Mesenchymal stem cell (in vitro differentiated cells and primary cell): ENCODE measurements around the gene ARAP3.

ENCODE experiments used
- DNase-seq: peaks from one replicate; pipeline ENCODE4 v3.0.0-alpha.2; 2013
- H2AFZ ChIP-seq: one replicate; pipeline ENCODE4 v1.6.1; 2013; ENCODE audit warnings: low read depth, mild to moderate bottlenecking, control low read depth, inconsistent platforms, low read length, moderate library complexity
- H2AK5ac ChIP-seq: 2 replicates; pipeline ENCODE4 v1.6.1; 2013; ENCODE audit warnings: low read length, moderate library complexity, mild to moderate bottlenecking, inconsistent platforms; ENCODE audit not compliant: severe bottlenecking
- H2BK120ac ChIP-seq: one replicate; pipeline ENCODE4 v1.6.1; 2013; ENCODE audit warnings: low read depth, mild to moderate bottlenecking, inconsistent platforms, low read length, moderate library complexity
- H2BK12ac ChIP-seq, 2 experiments: one replicate each; pipeline ENCODE4 v1.6.1; 2013; ENCODE audit warnings: inconsistent platforms in 2 of 2, low read length in 2 of 2, mild to moderate bottlenecking in 2 of 2, moderate library complexity in 2 of 2, control low read depth in 1 of 2
- H2BK15ac ChIP-seq: one replicate; pipeline ENCODE4 v1.6.1; 2013; ENCODE audit warnings: mild to moderate bottlenecking, low read depth, inconsistent platforms; ENCODE audit not compliant: poor library complexity, severe bottlenecking
- H2BK5ac ChIP-seq: 2 replicates; pipeline ENCODE4 v1.6.1; 2013; ENCODE audit warnings: low read depth, mild to moderate bottlenecking, low read length, control low read depth, inconsistent platforms; ENCODE audit not compliant: poor library complexity, severe bottlenecking
- H3K14ac ChIP-seq, 2 experiments: one replicate each; pipeline ENCODE4 v1.6.1; 2013; ENCODE audit warnings: inconsistent platforms in 2 of 2, low read length in 2 of 2, control low read depth in 1 of 2, mild to moderate bottlenecking in 1 of 2, moderate library complexity in 1 of 2
- H3K18ac ChIP-seq, 2 experiments: one replicate each; pipeline ENCODE4 v1.6.1; 2013; ENCODE audit warnings: inconsistent platforms in 2 of 2, low read length in 2 of 2, control low read depth in 1 of 2, low read depth in 1 of 2, mild to moderate bottlenecking in 1 of 2
- H3K23ac ChIP-seq, 2 experiments: one replicate each; pipeline ENCODE4 v1.6.1; 2013; ENCODE audit warnings: inconsistent platforms in 2 of 2, low read length in 2 of 2, mild to moderate bottlenecking in 2 of 2, moderate library complexity in 2 of 2, control low read depth in 1 of 2
- H3K27ac ChIP-seq: 2 replicates; pipeline ENCODE4 v1.5.1; 2013; ENCODE audit warnings: mild to moderate bottlenecking, moderate library complexity, low read length, control low read depth, inconsistent platforms; ENCODE audit not compliant: poor library complexity, severe bottlenecking
- H3K27me3 ChIP-seq, 2 experiments: 2 replicates each; pipeline versions ENCODE4 v1.6.1 to v1.7.0; 2013; ENCODE audit warnings: low read length in 2 of 2, mild to moderate bottlenecking in 2 of 2, moderate library complexity in 2 of 2, control low read depth in 1 of 2, inconsistent platforms in 1 of 2; ENCODE audit not compliant: control insufficient read depth in 1 of 2, insufficient read depth in 1 of 2
- H3K36me3 ChIP-seq, 2 experiments: 2 replicates each; pipeline versions ENCODE4 v1.6.1 to v1.7.0; 2013; ENCODE audit warnings: low read length in 2 of 2, control low read depth in 1 of 2, inconsistent platforms in 1 of 2, low read depth in 1 of 2, mild to moderate bottlenecking in 1 of 2; ENCODE audit not compliant: insufficient read depth in 2 of 2, control insufficient read depth in 1 of 2
- H3K4ac ChIP-seq, 2 experiments: one replicate each; pipeline ENCODE4 v1.6.1; 2013; ENCODE audit warnings: inconsistent platforms in 2 of 2, low read length in 2 of 2, mild to moderate bottlenecking in 2 of 2, moderate library complexity in 2 of 2, control low read depth in 1 of 2, low read depth in 1 of 2
- H3K4me1 ChIP-seq: 2 replicates; pipeline ENCODE4 v1.6.1; 2013; ENCODE audit warnings: low read depth, low read length, control low read depth; ENCODE audit not compliant: control insufficient read depth, insufficient read depth
- H3K4me2 ChIP-seq: 2 replicates; pipeline ENCODE4 v1.6.1; 2013; ENCODE audit warnings: low read length, mild to moderate bottlenecking, inconsistent platforms; ENCODE audit not compliant: poor library complexity, severe bottlenecking
- H3K4me3 ChIP-seq, 2 experiments: 2 replicates each; pipeline versions ENCODE4 v1.5.1 to v1.7.0; 2013; ENCODE audit warnings: low read length in 2 of 2, mild to moderate bottlenecking in 2 of 2, control low read depth in 1 of 2, low read depth in 1 of 2; ENCODE audit not compliant: insufficient read depth in 1 of 2
- H3K79me1 ChIP-seq: replicated peaks from 2 replicates; pipeline ENCODE4 v1.6.1; 2013; ENCODE audit warnings: mild to moderate bottlenecking, control low read depth, low read length, inconsistent platforms; ENCODE audit not compliant: poor library complexity, severe bottlenecking
- H3K9ac ChIP-seq: 2 replicates; pipeline ENCODE4 v1.7.0; 2013; ENCODE audit warnings: mild to moderate bottlenecking, low read length, moderate library complexity
- H3K9me3 ChIP-seq: 2 replicates; pipeline ENCODE4 v1.7.0; 2013; ENCODE audit warnings: mild to moderate bottlenecking, low read length; ENCODE audit not compliant: control insufficient read depth
- H4K8ac ChIP-seq: one replicate; pipeline ENCODE4 v1.6.1; 2013; ENCODE audit warnings: inconsistent platforms, mild to moderate bottlenecking, low read length, moderate library complexity
- H4K91ac ChIP-seq: one replicate; pipeline ENCODE4 v1.6.1; 2013; ENCODE audit warnings: mild to moderate bottlenecking, low read length, inconsistent platforms
- WGBS: methylation state at CpG from one replicate; pipeline ENCODE4 v1.1.7; 2013; ENCODE audit warnings: mixed read lengths; 5-methylcytosine and 5-hydroxymethylcytosine counted together

The ARAP3 gene

DNA sequence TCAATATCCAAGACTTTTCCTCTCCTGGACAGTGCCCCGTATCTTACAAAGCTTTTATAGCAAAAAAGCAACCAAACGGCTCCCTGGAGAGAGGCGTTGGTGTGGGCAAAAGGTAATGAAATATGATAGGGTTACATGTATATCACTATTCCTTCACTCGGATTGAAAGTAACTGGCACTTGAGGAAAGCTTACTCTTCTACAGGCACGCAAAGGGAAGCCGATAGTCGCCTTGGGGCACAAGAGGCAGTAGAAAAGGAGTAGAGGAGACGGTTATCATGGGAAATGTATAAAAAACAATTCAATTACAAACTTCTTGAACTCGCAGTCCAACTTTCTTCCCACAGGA, 64.4 kb downstream of the ARAP3 start:
- H3K4me3 ChIP-seq, result peak overlapping the region in 1 of 2 experiments; percentile 93
- H4K8ac ChIP-seq, result peak overlapping the region; percentile 7
- no peaks in the 10 kb centered on the region for H3K27me3 ChIP-seq
- WGBS, result 60% methylated on average over 1 of the region's 9 CpGs
- no peak overlapping the region for H2BK120ac ChIP-seq
- no peak overlapping the region for H2BK12ac ChIP-seq
- peaks cover 2% of the 10 kb centered on the region for H3K79me1 ChIP-seq
- no peaks in the 10 kb centered on the region for H3K4me1 ChIP-seq
- no peak overlapping the region for H3K23ac ChIP-seq
- H3K14ac ChIP-seq, result no peak overlapping the region
- peak overlapping the region; percentile 91 for H3K9ac ChIP-seq
- H2BK5ac ChIP-seq, result no peak overlapping the region
- peak overlapping the region; percentile 70 for H3K4me2 ChIP-seq
- peak; percentile 44 for DNase-seq
- H3K18ac ChIP-seq, result no peak overlapping the region
- H3K9me3 ChIP-seq, result no peaks in the 10 kb centered on the region
- no peak overlapping the region for H3K4ac ChIP-seq
- H2AK5ac ChIP-seq, result no peak overlapping the region
- H3K36me3 ChIP-seq, result peaks cover 10 to 28% of the 10 kb centered on the region in 2 experiments
- H2AFZ ChIP-seq, result no peak overlapping the region
- H3K27ac ChIP-seq, result peak overlapping the region; percentile 24
- no peak overlapping the region for H2BK15ac ChIP-seq
- no peak overlapping the region for H4K91ac ChIP-seq

DNA sequence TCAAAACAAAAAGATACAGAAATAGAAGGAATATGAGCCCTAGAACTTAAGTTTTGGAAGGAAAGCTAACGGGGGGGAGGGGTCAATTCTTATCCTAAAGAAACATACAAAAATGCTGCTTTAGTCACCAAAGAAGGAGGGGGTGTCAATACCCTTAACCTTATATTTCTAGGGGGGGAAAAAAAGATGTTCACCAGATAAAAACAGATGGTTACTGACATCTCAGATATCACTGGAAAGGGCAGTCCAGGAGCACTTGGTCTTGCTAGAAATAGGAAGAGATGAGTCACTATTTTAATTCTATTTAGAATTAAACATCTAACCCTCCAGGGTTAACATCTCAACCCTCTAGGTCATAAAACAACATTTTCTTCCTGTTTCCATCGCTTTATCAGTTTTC, 64.9 kb downstream of the ARAP3 start:
- WGBS, result no CpG with 5 or more reads among the region's 2 CpGs
- no peak overlapping the region for H2BK5ac ChIP-seq
- no peak overlapping the region for H2BK12ac ChIP-seq
- H3K9ac ChIP-seq, result peak overlapping the region; percentile 91
- no peaks in the 10 kb centered on the region for H3K9me3 ChIP-seq
- H3K18ac ChIP-seq, result no peak overlapping the region
- H4K8ac ChIP-seq, result no peak overlapping the region
- H3K14ac ChIP-seq, result no peak overlapping the region
- H3K36me3 ChIP-seq, result peaks cover 9 to 23% of the 10 kb centered on the region in 2 experiments
- H3K27ac ChIP-seq, result peak overlapping the region; percentile 23
- H3K23ac ChIP-seq, result no peak overlapping the region
- H3K4me3 ChIP-seq, result peak overlapping the region in 1 of 2 experiments; percentile 93
- no peak overlapping the region for H2BK120ac ChIP-seq
- H2AK5ac ChIP-seq, result no peak overlapping the region
- no peak overlapping the region for H2BK15ac ChIP-seq
- H3K27me3 ChIP-seq, result no peaks in the 10 kb centered on the region
- H3K4me1 ChIP-seq, result no peaks in the 10 kb centered on the region
- peaks cover 3% of the 10 kb centered on the region for H3K79me1 ChIP-seq
- H3K4ac ChIP-seq, result no peak overlapping the region
- no peak overlapping the region for H4K91ac ChIP-seq
- H3K4me2 ChIP-seq, result no peak overlapping the region
- peak; percentile 22 for DNase-seq
- no peak overlapping the region for H2AFZ ChIP-seq

DNA sequence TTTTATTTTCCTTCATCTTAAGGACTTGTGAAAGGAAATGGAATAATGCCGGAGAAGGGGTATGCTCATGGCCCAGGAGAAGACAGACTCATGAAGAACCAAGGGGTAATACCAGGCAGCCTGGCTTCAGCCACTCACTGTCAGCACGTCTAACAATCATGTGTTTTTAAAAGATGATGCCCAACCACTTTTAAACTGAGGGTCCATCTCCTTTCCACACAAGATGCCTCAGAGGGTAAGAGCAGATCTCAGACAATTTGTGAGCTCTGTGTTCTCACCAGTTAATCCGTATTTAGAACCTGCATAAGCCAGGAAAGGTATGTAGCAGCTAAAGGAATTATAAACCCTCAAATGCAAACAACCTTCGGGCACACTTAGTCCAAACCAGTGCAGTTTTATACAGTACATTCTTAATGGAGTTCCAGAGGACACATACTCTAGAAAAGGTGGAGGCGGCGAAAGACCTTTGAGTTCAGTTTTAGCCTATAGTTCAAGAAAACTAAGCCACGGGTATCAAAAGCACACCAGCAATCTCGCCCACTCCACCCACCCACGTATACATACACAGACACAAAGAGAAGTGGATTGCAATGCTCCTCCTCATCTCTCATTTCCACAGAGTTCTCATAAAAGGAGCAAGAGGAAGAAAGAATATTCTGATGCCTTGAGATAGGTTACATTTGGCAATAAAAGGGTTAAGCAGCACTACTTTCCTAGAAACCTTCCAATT, 65.9 kb downstream of the ARAP3 start:
- Histone ChIP-seq H3K23ac (no peak overlapping the region), H2BK120ac (no peak overlapping the region), H3K79me1 (peaks cover 6% of the 10 kb centered on the region), H3K18ac (no peak overlapping the region), H4K91ac (no peak overlapping the region), H3K4me2 (no peak overlapping the region), H3K27ac (no peak overlapping the region), H3K4me1 (no peaks in the 10 kb centered on the region), H3K9me3 (no peaks in the 10 kb centered on the region), H3K27me3 (no peaks in the 10 kb centered on the region), H2BK12ac (no peak overlapping the region), H2BK5ac (no peak overlapping the region), H2AK5ac (no peak overlapping the region), H2BK15ac (no peak overlapping the region), H2AFZ (no peak overlapping the region), H3K36me3 (peaks cover 6 to 13% of the 10 kb centered on the region in 2 experiments), H3K4ac (no peak overlapping the region), H3K4me3 (peak overlapping the region in 1 of 2 experiments; percentile 93), H3K9ac (peak overlapping the region; percentile 91), H3K14ac (no peak overlapping the region), H4K8ac (no peak overlapping the region)
- no peak for DNase-seq
- WGBS, result 99% methylated on average over 7 of the region's 9 CpGs

DNA sequence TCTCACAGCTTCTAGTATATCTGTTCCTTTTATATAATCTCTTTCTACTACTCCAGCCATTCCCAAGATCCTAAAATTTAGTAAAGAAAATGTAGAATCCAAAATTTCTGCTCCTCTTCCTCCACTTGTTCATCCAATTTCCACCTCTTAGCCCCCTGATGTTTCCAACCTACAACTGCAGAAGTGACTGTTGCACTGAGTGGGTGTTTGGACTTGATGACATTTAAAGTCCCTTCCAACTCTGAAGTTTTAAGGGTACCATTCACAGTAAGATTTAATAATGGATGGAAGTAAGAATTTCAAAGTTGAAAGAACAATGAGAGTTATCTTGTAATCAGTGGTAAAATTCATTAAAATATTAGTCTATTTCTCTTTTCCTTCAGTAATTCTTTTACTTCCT, 68.7 kb downstream of the ARAP3 start:
- H3K23ac ChIP-seq, result no peak overlapping the region
- DNase-seq, result no peak
- H3K4ac ChIP-seq, result no peak overlapping the region
- H3K27me3 ChIP-seq, result no peaks in the 10 kb centered on the region
- no peak overlapping the region for H2AK5ac ChIP-seq
- H3K79me1 ChIP-seq, result peaks cover 14% of the 10 kb centered on the region
- no peaks in the 10 kb centered on the region for H3K36me3 ChIP-seq
- H3K4me2 ChIP-seq, result no peak overlapping the region
- H3K9me3 ChIP-seq, result no peaks in the 10 kb centered on the region
- no peak overlapping the region for H2BK5ac ChIP-seq
- H2BK120ac ChIP-seq, result no peak overlapping the region
- H2AFZ ChIP-seq, result no peak overlapping the region
- no peaks in the 10 kb centered on the region for H3K4me1 ChIP-seq
- no peak overlapping the region for H3K14ac ChIP-seq
- H2BK12ac ChIP-seq, result no peak overlapping the region
- H3K9ac ChIP-seq, result no peak overlapping the region
- H2BK15ac ChIP-seq, result no peak overlapping the region
- no peak overlapping the region for H3K4me3 ChIP-seq
- no peak overlapping the region for H4K8ac ChIP-seq
- H4K91ac ChIP-seq, result no peak overlapping the region
- H3K27ac ChIP-seq, result no peak overlapping the region
- H3K18ac ChIP-seq, result no peak overlapping the region
